ENCODE measurements around the gene SOX6.

DNA sequence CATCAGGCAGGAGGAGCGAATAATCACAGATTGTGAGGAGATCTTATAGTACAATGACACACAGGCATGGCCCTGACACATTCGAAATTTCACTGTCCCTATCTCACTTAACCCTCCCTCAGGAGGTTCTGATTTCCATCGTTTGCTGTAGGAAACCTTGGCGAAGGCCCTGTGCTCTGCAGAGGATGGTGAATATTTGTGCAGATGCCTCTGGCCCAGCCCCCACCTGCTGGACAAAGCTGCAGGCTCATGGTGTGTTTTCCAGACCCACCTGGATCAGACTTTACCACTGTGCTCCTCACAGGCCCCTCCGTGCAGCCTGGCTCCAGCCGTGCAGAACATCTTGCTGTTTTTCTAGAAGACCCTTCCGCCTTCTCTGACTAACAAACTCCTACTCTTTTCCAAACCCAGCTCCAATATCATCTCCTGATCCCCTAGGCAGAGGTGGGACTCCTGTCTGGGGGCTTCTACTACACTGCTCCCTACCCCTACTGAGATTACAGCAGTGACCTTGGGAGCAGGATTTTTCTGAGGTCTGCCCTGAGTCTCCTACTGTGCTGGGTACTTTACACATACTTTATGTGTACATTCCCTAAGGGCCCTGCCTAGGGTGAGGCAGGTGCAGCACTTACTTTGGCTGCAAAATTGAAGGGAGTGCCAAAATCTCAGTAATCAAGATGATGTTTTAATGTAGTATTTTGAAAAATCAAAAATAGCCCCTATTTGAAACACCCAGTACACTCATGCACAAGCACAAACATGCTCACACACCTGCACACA, 412.7 kb downstream of the SOX6 start:
- TF ChIP-seq, protein P1, sequence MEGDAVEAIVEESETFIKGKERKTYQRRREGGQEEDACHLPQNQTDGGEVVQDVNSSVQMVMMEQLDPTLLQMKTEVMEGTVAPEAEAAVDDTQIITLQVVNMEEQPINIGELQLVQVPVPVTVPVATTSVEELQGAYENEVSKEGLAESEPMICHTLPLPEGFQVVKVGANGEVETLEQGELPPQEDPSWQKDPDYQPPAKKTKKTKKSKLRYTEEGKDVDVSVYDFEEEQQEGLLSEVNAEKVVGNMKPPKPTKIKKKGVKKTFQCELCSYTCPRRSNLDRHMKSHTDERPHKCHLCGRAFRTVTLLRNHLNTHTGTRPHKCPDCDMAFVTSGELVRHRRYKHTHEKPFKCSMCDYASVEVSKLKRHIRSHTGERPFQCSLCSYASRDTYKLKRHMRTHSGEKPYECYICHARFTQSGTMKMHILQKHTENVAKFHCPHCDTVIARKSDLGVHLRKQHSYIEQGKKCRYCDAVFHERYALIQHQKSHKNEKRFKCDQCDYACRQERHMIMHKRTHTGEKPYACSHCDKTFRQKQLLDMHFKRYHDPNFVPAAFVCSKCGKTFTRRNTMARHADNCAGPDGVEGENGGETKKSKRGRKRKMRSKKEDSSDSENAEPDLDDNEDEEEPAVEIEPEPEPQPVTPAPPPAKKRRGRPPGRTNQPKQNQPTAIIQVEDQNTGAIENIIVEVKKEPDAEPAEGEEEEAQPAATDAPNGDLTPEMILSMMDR (optimal IDR thresholded peaks at IDR 0.05 in 1 of 3, IDR thresholded peaks at IDR 0.05 in 1 of 3, conservative IDR thresholded peaks at IDR 0.05 in 1 of 3; ENCODE audit: extremely low read depth in 1 of 3, insufficient read depth in 2 of 3, low read length in 3 of 3) = no peak
- no peak for TF ChIP-seq EZH2 (IDR thresholded peaks at IDR 0.05; ENCODE audit: low read length)

Data from keratinocyte (primary cell).